ENCODE measurements around the gene MS4A18.
"Not testable (repeated sequence)": the region's sequence is repeated elsewhere in the genome, so short reads cannot be mapped to it uniquely, and the experiment has no call there.

Gene MS4A18

GRCh38 chr11:60705895-60706294, 18.6 kb upstream of the MS4A18 start:
- Histone ChIP-seq H3K9me3 (ENCODE audit: control insufficient read depth, low read length) (no peaks in the 10 kb centered on the region), H3K4me1 (ENCODE audit: control insufficient read depth, insufficient read depth, low read length, poor library complexity, severe bottlenecking) (no peaks in the 10 kb centered on the region), H3K27ac (ENCODE audit: low read depth, low read length, severe bottlenecking) (no peak overlapping the region), H3K4me3 (ENCODE audit: extremely low read depth, insufficient read depth, low read length, poor library complexity, severe bottlenecking) (no peak overlapping the region), H3K36me3 (ENCODE audit: control insufficient read depth, insufficient read depth, low read length) (no peaks in the 10 kb centered on the region)
- WGBS, 2 experiments (ENCODE audit: insufficient coverage in 2 of 2): 100% methylated on average over 1 of the region's 5 CpGs; no CpG with 5 or more reads in 1 of the 2 experiments

DNA sequence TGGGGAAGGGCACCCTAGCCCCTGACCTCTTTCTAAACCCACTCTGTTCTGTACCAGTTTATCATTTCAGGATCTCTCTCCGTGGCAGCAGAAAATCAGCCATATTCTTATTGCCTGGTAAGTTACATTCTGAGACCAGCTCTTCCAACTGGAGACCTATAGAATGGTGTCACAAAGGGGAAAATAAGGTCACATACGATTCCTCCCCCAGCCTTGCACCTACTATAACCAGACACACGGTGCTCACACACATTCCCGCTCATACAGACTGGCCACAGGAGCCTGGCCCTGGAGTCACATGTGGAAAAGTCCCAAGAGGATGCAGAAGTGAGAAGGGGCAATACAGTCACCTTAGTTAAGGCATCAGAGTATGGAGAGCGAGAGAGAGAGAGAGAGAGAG, 17.6 kb upstream of the MS4A18 start:
- 89 to 100% methylated on average over 1 to 5 of the region's 5 CpGs for WGBS, 2 experiments (ENCODE audit: insufficient coverage in 2 of 2)
- no peaks in the 10 kb centered on the region for H3K9me3 ChIP-seq (ENCODE audit: control insufficient read depth, low read length)
- H3K27ac ChIP-seq (ENCODE audit: low read depth, low read length, severe bottlenecking): no peak overlapping the region
- H3K4me3 ChIP-seq (ENCODE audit: extremely low read depth, insufficient read depth, low read length, poor library complexity, severe bottlenecking): no peak overlapping the region
- H3K4me1 ChIP-seq (ENCODE audit: control insufficient read depth, insufficient read depth, low read length, poor library complexity, severe bottlenecking): no peaks in the 10 kb centered on the region
- H3K36me3 ChIP-seq (ENCODE audit: control insufficient read depth, insufficient read depth, low read length): no peaks in the 10 kb centered on the region

DNA sequence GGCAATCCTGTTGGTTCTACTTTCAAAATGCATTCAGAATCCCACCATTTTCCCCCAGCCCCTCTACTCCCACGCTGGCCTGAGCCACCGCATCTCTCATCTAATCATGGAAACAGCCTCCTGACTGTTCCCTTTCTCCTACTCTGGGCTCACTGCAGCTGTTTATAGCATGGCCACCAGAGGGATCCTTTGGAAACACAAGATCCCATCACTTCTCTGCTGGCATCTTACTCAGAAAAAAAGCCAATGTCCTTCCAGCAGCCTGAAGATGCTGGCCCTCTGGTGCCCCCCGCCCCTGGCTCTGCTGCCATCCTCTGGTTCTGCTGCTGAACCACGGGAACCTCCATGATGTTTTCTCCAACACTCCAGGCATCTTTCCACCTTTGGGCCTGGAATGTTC, 14.0 kb upstream of the MS4A18 start:
- H3K4me1 ChIP-seq (ENCODE audit: control insufficient read depth, insufficient read depth, low read length, poor library complexity, severe bottlenecking): no peaks in the 10 kb centered on the region
- 49 to 68% methylated on average over 2 to 4 of the region's 4 CpGs for WGBS, 2 experiments (ENCODE audit: insufficient coverage in 2 of 2)
- no peaks in the 10 kb centered on the region for H3K9me3 ChIP-seq (ENCODE audit: control insufficient read depth, low read length)
- H3K4me3 ChIP-seq (ENCODE audit: extremely low read depth, insufficient read depth, low read length, poor library complexity, severe bottlenecking): no peak overlapping the region
- no peak overlapping the region for H3K27ac ChIP-seq (ENCODE audit: low read depth, low read length, severe bottlenecking)
- no peaks in the 10 kb centered on the region for H3K36me3 ChIP-seq (ENCODE audit: control insufficient read depth, insufficient read depth, low read length)

DNA sequence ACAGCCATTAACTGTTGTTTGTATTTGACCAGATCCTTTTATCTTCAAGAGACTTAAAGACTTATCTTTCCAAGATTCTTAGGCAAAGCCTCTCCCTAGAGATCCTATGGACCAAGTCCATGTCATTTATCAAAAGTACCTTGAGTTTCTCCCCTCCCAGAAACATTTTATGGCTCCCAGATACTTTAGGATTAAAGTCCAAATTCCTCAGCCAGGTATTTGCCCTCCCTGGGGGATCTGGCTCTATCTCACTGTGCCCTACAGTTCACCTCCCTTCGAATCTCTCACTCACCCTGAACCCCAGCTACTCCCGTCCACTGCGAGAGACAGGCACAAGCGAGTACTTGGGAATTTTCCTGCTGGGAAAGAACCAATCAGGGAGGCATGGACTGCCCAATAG, 13.2 kb upstream of the MS4A18 start:
- Histone ChIP-seq H3K36me3 (ENCODE audit: control insufficient read depth, insufficient read depth, low read length) (no peaks in the 10 kb centered on the region), H3K9me3 (ENCODE audit: control insufficient read depth, low read length) (no peaks in the 10 kb centered on the region), H3K4me3 (ENCODE audit: extremely low read depth, insufficient read depth, low read length, poor library complexity, severe bottlenecking) (no peak overlapping the region), H3K4me1 (ENCODE audit: control insufficient read depth, insufficient read depth, low read length, poor library complexity, severe bottlenecking) (no peaks in the 10 kb centered on the region), H3K27ac (ENCODE audit: low read depth, low read length, severe bottlenecking) (no peak overlapping the region)
- WGBS, 2 experiments (ENCODE audit: insufficient coverage in 2 of 2): 87 to 95% methylated on average over 2 to 3 of the region's 4 CpGs

GRCh38 chr11:60713423-60713822, 11.1 kb upstream of the MS4A18 start:
- not testable (repeated sequence) for H3K4me3 ChIP-seq (ENCODE audit: extremely low read depth, insufficient read depth, low read length, poor library complexity, severe bottlenecking); H3K27ac ChIP-seq (ENCODE audit: low read depth, low read length, severe bottlenecking); H3K36me3 ChIP-seq (ENCODE audit: control insufficient read depth, insufficient read depth, low read length); H3K9me3 ChIP-seq (ENCODE audit: control insufficient read depth, low read length); H3K4me1 ChIP-seq (ENCODE audit: control insufficient read depth, insufficient read depth, low read length, poor library complexity, severe bottlenecking)
- WGBS, 2 experiments (ENCODE audit: insufficient coverage in 2 of 2): 85 to 94% methylated on average over 5 of the region's 6 CpGs

GRCh38 chr11:60717956-60718355, 6.6 kb upstream of the MS4A18 start:
- Histone ChIP-seq H3K9me3 (ENCODE audit: control insufficient read depth, low read length) (peaks cover 13% of the 10 kb centered on the region), H3K4me3 (ENCODE audit: extremely low read depth, insufficient read depth, low read length, poor library complexity, severe bottlenecking) (no peak overlapping the region), H3K4me1 (ENCODE audit: control insufficient read depth, insufficient read depth, low read length, poor library complexity, severe bottlenecking) (no peaks in the 10 kb centered on the region), H3K36me3 (ENCODE audit: control insufficient read depth, insufficient read depth, low read length) (no peaks in the 10 kb centered on the region), H3K27ac (ENCODE audit: low read depth, low read length, severe bottlenecking) (no peak overlapping the region)
- 80 to 98% methylated on average over 3 to 4 of the region's 5 CpGs for WGBS, 2 experiments (ENCODE audit: insufficient coverage in 2 of 2)

- Histone ChIP-seq H3K4me3 (ENCODE audit: extremely low read depth, insufficient read depth, low read length, poor library complexity, severe bottlenecking) (no peak overlapping the region), H3K9me3 (ENCODE audit: control insufficient read depth, low read length) (peaks cover 13% of the 10 kb centered on the region), H3K36me3 (ENCODE audit: control insufficient read depth, insufficient read depth, low read length) (no peaks in the 10 kb centered on the region), H3K27ac (ENCODE audit: low read depth, low read length, severe bottlenecking) (no peak overlapping the region), H3K4me1 (ENCODE audit: control insufficient read depth, insufficient read depth, low read length, poor library complexity, severe bottlenecking) (no peaks in the 10 kb centered on the region)
- 87 to 92% methylated on average over 8 to 10 of the region's 10 CpGs for WGBS, 2 experiments (ENCODE audit: insufficient coverage in 2 of 2)
These were observed 5.8 kb upstream of the MS4A18 start for GRCh38 chr11:60718524-60719316.

GRCh38 chr11:60719391-60719790, 5.1 kb upstream of the MS4A18 start:
- no peaks in the 10 kb centered on the region for H3K36me3 ChIP-seq (ENCODE audit: control insufficient read depth, insufficient read depth, low read length)
- H3K27ac ChIP-seq (ENCODE audit: low read depth, low read length, severe bottlenecking): no peak overlapping the region
- no peak overlapping the region for H3K4me3 ChIP-seq (ENCODE audit: extremely low read depth, insufficient read depth, low read length, poor library complexity, severe bottlenecking)
- H3K4me1 ChIP-seq (ENCODE audit: control insufficient read depth, insufficient read depth, low read length, poor library complexity, severe bottlenecking): no peaks in the 10 kb centered on the region
- WGBS, 2 experiments (ENCODE audit: insufficient coverage in 2 of 2): 89 to 100% methylated on average over 1 of the region's 4 CpGs
- peaks cover 13% of the 10 kb centered on the region for H3K9me3 ChIP-seq (ENCODE audit: control insufficient read depth, low read length)

DNA sequence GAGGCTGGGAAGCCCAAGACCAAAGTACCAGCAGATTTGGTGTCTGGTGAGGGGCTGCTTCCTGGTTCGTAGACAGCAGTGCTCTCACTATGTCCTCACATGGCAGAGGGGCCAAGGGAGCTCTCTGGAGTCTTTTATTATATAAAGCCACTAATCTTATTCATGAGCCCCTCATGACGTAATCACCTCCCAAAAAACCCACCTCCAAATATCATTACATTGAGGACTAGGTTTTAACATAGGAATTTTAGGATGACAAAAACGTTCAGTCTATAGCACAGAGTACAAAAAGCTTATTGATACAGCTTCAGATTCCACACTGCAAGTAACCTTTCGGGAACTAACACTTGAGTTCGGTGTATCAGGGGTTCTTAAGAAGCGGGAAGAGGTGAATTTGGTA, 4.1 kb upstream of the MS4A18 start:
- Histone ChIP-seq H3K27ac (ENCODE audit: low read depth, low read length, severe bottlenecking) (no peak overlapping the region), H3K36me3 (ENCODE audit: control insufficient read depth, insufficient read depth, low read length) (no peaks in the 10 kb centered on the region), H3K9me3 (ENCODE audit: control insufficient read depth, low read length) (peaks cover 13% of the 10 kb centered on the region), H3K4me1 (ENCODE audit: control insufficient read depth, insufficient read depth, low read length, poor library complexity, severe bottlenecking) (no peaks in the 10 kb centered on the region), H3K4me3 (ENCODE audit: extremely low read depth, insufficient read depth, low read length, poor library complexity, severe bottlenecking) (no peak overlapping the region)
- 81 to 95% methylated on average over 4 to 5 of the region's 6 CpGs for WGBS, 2 experiments (ENCODE audit: insufficient coverage in 2 of 2)

DNA sequence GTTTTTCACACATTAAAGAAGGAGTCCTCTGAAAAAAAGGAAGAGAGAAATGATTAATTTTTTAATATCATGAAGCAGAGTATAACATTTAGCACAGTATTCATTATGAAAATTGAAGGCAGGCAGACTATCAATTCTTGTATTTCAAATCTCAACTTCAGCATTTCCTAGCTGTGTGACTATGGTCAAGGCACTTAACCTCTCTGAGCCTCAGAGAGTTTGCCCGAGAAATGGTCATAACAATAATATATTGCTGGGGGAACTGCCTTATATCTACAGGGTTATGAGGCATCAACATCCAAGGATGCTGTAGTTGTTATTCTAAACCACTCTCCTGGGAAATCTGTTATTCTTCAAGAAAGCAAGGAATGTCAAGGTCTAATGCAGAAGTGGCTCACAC, 1.1 kb downstream of the MS4A18 start:
- no peak overlapping the region for H3K4me3 ChIP-seq (ENCODE audit: extremely low read depth, insufficient read depth, low read length, poor library complexity, severe bottlenecking)
- no peak overlapping the region for H3K27ac ChIP-seq (ENCODE audit: low read depth, low read length, severe bottlenecking)
- WGBS, 2 experiments (ENCODE audit: insufficient coverage in 2 of 2): no CpG with 5 or more reads among the region's 1 CpG
- H3K36me3 ChIP-seq (ENCODE audit: control insufficient read depth, insufficient read depth, low read length): no peaks in the 10 kb centered on the region
- no peaks in the 10 kb centered on the region for H3K4me1 ChIP-seq (ENCODE audit: control insufficient read depth, insufficient read depth, low read length, poor library complexity, severe bottlenecking)
- no peaks in the 10 kb centered on the region for H3K9me3 ChIP-seq (ENCODE audit: control insufficient read depth, low read length)

GRCh38 chr11:60731586-60731985, 7.1 kb downstream of the MS4A18 start:
- H3K4me1 ChIP-seq (ENCODE audit: control insufficient read depth, insufficient read depth, low read length, poor library complexity, severe bottlenecking): no peaks in the 10 kb centered on the region
- H3K4me3 ChIP-seq (ENCODE audit: extremely low read depth, insufficient read depth, low read length, poor library complexity, severe bottlenecking): no peak overlapping the region
- no peak overlapping the region for H3K27ac ChIP-seq (ENCODE audit: low read depth, low read length, severe bottlenecking)
- WGBS, 2 experiments (ENCODE audit: insufficient coverage in 2 of 2): 80 to 96% methylated on average over 2 to 5 of the region's 8 CpGs
- H3K9me3 ChIP-seq (ENCODE audit: control insufficient read depth, low read length): no peaks in the 10 kb centered on the region
- H3K36me3 ChIP-seq (ENCODE audit: control insufficient read depth, insufficient read depth, low read length): no peaks in the 10 kb centered on the region

Data from mesodermal cell (in vitro differentiated cells).